HG02884 (cell line): ENCODE data around the gene IQSEC1.
"Not testable (repeated sequence)": the region's sequence is repeated elsewhere in the genome, so short reads cannot be mapped to it uniquely, and the experiment has no call there.

Experiments
- ATAC-seq: cut with Tn5 transposase; IDR thresholded peaks from one replicate; pipeline ENCODE4 v1.9.1; 2021; ENCODE audit warnings: mild to moderate bottlenecking, moderate library complexity; ENCODE audit not compliant: unreplicated experiment

Gene IQSEC1

GRCh38 chr3:12884186-12884680 is 189.0 kb downstream of the IQSEC1 start:
- ATAC-seq: no peak

GRCh38 chr3:12882336-12883310 is 190.6 kb downstream of the IQSEC1 start:
- ATAC-seq: no peak

GRCh38 chr3:12881858-12882257 is 191.4 kb downstream of the IQSEC1 start:
- not testable (repeated sequence) for ATAC-seq

GRCh38 chr3:12879191-12879815 is 193.9 kb downstream of the IQSEC1 start:
- ATAC-seq: no peak

GRCh38 chr3:12878758-12879157 is 194.5 kb downstream of the IQSEC1 start:
- ATAC-seq: not testable (repeated sequence)

GRCh38 chr3:12878141-12878574 is 195.1 kb downstream of the IQSEC1 start:
- ATAC-seq: no peak

- ATAC-seq: no peak
Measured at GRCh38 chr3:12877040-12877439, 196.2 kb downstream of the IQSEC1 start.

- no peak for ATAC-seq
Measured at GRCh38 chr3:12875857-12876836, 197.1 kb downstream of the IQSEC1 start.

- no peak for ATAC-seq
Measured at GRCh38 chr3:12871404-12871983, 201.7 kb downstream of the IQSEC1 start.

- no peak for ATAC-seq
Measured at GRCh38 chr3:12870942-12871341, 202.3 kb downstream of the IQSEC1 start.

GRCh38 chr3:12869035-12869621 is 204.1 kb downstream of the IQSEC1 start:
- peak; percentile 48 for ATAC-seq

- ATAC-seq: peak; percentile 32
Measured at GRCh38 chr3:12868039-12869034, 204.9 kb downstream of the IQSEC1 start.

GRCh38 chr3:12866836-12867235 is 206.4 kb downstream of the IQSEC1 start:
- no peak for ATAC-seq

GRCh38 chr3:12865271-12865670 is 208.0 kb downstream of the IQSEC1 start:
- no peak for ATAC-seq

- no peak for ATAC-seq
Measured at GRCh38 chr3:12862387-12862786, 210.8 kb downstream of the IQSEC1 start.

- ATAC-seq: no peak
Measured at GRCh38 chr3:12861611-12862010, 211.6 kb downstream of the IQSEC1 start.

GRCh38 chr3:12859840-12860239 is 213.4 kb downstream of the IQSEC1 start:
- no peak for ATAC-seq

GRCh38 chr3:12856626-12857025 is 216.6 kb downstream of the IQSEC1 start:
- ATAC-seq: no peak

GRCh38 chr3:12854565-12854964 is 218.7 kb downstream of the IQSEC1 start:
- no peak for ATAC-seq
